ENCODE results near the gene SMC5. TPM values are rescaled to one million over a fixed set of nuclear protein-coding genes. Genes with fewer than 3 reads are reported as not detected.

SMC5 gene
- total RNA-seq (2014; rRNA removed): 15.1 and 22.5 TPM in 2 replicates
- Bru-seq, nascent RNA: percentile 80 among the genes with signal in this experiment
- percentile 73 among the genes with signal in this experiment for BruChase-seq, experiment 1, labeled RNA remaining after a 6-hour chase
- BruChase-seq, experiment 2, labeled RNA remaining after a 2-hour chase: percentile 80 among the genes with signal in this experiment
- long read RNA-seq, full-length matches to known transcripts: 10 of 30 reads
- long read RNA-seq, partial matches to known transcripts: 13 of 30 reads
- long read RNA-seq, other reads (novel, unspliced or antisense): 7 of 30 reads

GRCh38 chr9:70258692-70259511 lies at the start of gene SMC5:
Gene SMC5 (plus strand): TSS chr9:70258978. CDS start chr9:70259079, 101 bp downstream.
- Histone ChIP-seq H3K9ac (ENCODE audit: low read length) (peak within 1 kb of the TSS; percentile 97), H3K79me2 (ENCODE audit: low read length) (peaks cover 69% of the 10 kb centered on the region), H3K4me3 (ENCODE audit: low read length) (peak within 1 kb of the TSS; percentile 97), H3K9me2 (replicated peaks; ENCODE audit: low read length) (no peaks in the 10 kb centered on the region), H3K4me1 (ENCODE audit: insufficient read depth, low read length) (peaks cover 67% of the 10 kb centered on the region), H2AFZ (ENCODE audit: low read length) (peak within 1 kb of the TSS; percentile 82), H3K36me3 (ENCODE audit: low read depth, low read length) (peaks cover 23% of the 10 kb centered on the region), H3K27ac (ENCODE audit: low read length) (peak within 1 kb of the TSS; percentile 95), H4K20me1 (ENCODE audit: low read length) (peaks cover 47% of the 10 kb centered on the region), H3K9me3 (ENCODE audit: low read length) (no peaks in the 10 kb centered on the region), H3K27me3 (ENCODE audit: low read length) (no peaks in the 10 kb centered on the region), H3F3A (ENCODE audit: low read length, unreplicated experiment) (no peaks in the 10 kb centered on the region), H3K4me2 (ENCODE audit: low read length) (peak within 1 kb of the TSS; percentile 95)
- ATAC-seq (peak; percentile 64), DNase-seq (peak; percentile 82)
- intact Hi-C loops (cut with micrococcal nuclease): loop anchor here (5.0 kb wide), 3 partner anchors 38 to 163 kb away; no protein-coding TSS in a partner anchor
- TF ChIP-seq CTCF (conservative IDR thresholded peaks at IDR 0.05; ENCODE audit: low read depth, low read length) (no peak), EZH2 (IDR thresholded peaks at IDR 0.05; ENCODE audit: low read length, unreplicated experiment) (no peak), EZH2phosphoT487 (IDR thresholded peaks at IDR 0.05; ENCODE audit: borderline replicate concordance, low read length) (0 out of 2 replicates have a peak, but pooled peaks have one; percentile 33)
- ChIA-PET CTCF (no interaction called here), POLR2A (ENCODE audit: unreplicated experiment) (no interaction called here)
- BruUV-seq (replicated peaks): no TSS peak

- ATAC-seq: no peak
- Histone ChIP-seq H3K4me2 (ENCODE audit: low read length) (no peak overlapping the region), H3K4me1 (ENCODE audit: insufficient read depth, low read length) (no peaks in the 10 kb centered on the region), H3K36me3 (ENCODE audit: low read depth, low read length) (no peaks in the 10 kb centered on the region), H3K9me2 (replicated peaks; ENCODE audit: low read length) (no peaks in the 10 kb centered on the region), H3K4me3 (ENCODE audit: low read length) (no peak overlapping the region), H3K9ac (ENCODE audit: low read length) (no peak overlapping the region), H4K20me1 (ENCODE audit: low read length) (no peaks in the 10 kb centered on the region), H2AFZ (ENCODE audit: low read length) (no peak overlapping the region), H3K27ac (ENCODE audit: low read length) (no peak overlapping the region), H3K27me3 (ENCODE audit: low read length) (no peaks in the 10 kb centered on the region), H3K79me2 (ENCODE audit: low read length) (no peaks in the 10 kb centered on the region), H3K9me3 (ENCODE audit: low read length) (no peaks in the 10 kb centered on the region), H3F3A (ENCODE audit: low read length, unreplicated experiment) (no peaks in the 10 kb centered on the region)
- CTCF ChIA-PET: no interaction called here
- no TSS peak for BruUV-seq (replicated peaks)
- TF ChIP-seq EZH2phosphoT487 (IDR thresholded peaks at IDR 0.05; ENCODE audit: borderline replicate concordance, low read length) (no peak), CTCF (conservative IDR thresholded peaks at IDR 0.05; ENCODE audit: low read depth, low read length) (no peak), EZH2 (IDR thresholded peaks at IDR 0.05; ENCODE audit: low read length, unreplicated experiment) (no peak)
- POLR2A ChIA-PET (ENCODE audit: unreplicated experiment): no interaction called here
- DNase-seq: no peak
- intact Hi-C loops (cut with micrococcal nuclease): no loop called here
These were observed 41.7 kb upstream of the SMC5 start for GRCh38 chr9:70217029-70217428.
